Nephron progenitor cell (in vitro differentiated cells): ENCODE data around the gene PCDHGA1.

Experiments used
- DNase-seq: peaks from one replicate; pipeline ENCODE4 v3.0.0; 2021
- H3K27ac Mint-ChIP-seq: 2 replicates; pipeline ENCODE4 v1.8.0; 2021; ENCODE audit warnings: mild to moderate bottlenecking, moderate library complexity, mixed read lengths
- H3K27me3 Mint-ChIP-seq: 2 replicates; pipeline ENCODE4 v1.8.0; 2021; ENCODE audit warnings: mild to moderate bottlenecking, low read depth, mixed read lengths; ENCODE audit not compliant: poor library complexity
- H3K36me3 Mint-ChIP-seq: 2 replicates; pipeline ENCODE4 v1.8.0; 2021; ENCODE audit warnings: low read depth, mixed read lengths
- H3K4me1 Mint-ChIP-seq: 2 replicates; pipeline ENCODE4 v1.8.0; 2021; ENCODE audit warnings: mixed read lengths
- H3K4me3 Mint-ChIP-seq: 2 replicates; pipeline ENCODE4 v1.8.0; 2021; ENCODE audit warnings: mild to moderate bottlenecking, moderate library complexity, mixed read lengths
- H3K9me3 Mint-ChIP-seq: 2 replicates; pipeline ENCODE4 v1.8.0; 2021; ENCODE audit warnings: mild to moderate bottlenecking, moderate library complexity, mixed read lengths
- TF ChIP-seq, protein P1 (sequence below): fragments of 200-600 bp; sonication (generic); IDR thresholded peaks from 2 replicates; pipeline ENCODE4 v1.5.0; 2021; ENCODE audit warnings: antibody characterized with exemption

The PCDHGA1 gene

DNA sequence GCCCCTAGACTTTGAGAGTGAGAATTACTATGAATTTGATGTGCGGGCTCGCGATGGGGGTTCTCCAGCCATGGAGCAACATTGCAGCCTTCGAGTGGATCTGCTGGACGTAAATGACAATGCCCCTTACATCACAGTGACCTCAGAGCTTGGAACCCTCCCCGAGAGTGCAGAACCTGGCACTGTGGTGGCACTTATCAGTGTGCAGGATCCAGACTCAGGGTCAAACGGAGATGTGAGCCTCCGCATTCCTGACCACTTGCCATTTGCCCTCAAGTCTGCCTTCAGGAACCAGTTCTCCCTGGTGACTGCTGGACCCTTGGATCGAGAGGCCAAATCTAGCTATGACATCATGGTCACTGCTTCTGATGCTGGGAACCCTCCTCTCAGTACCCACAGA is 155.8 kb downstream of the PCDHGA1 start:
- DNase-seq, result no peak
- TF ChIP-seq, protein P1, sequence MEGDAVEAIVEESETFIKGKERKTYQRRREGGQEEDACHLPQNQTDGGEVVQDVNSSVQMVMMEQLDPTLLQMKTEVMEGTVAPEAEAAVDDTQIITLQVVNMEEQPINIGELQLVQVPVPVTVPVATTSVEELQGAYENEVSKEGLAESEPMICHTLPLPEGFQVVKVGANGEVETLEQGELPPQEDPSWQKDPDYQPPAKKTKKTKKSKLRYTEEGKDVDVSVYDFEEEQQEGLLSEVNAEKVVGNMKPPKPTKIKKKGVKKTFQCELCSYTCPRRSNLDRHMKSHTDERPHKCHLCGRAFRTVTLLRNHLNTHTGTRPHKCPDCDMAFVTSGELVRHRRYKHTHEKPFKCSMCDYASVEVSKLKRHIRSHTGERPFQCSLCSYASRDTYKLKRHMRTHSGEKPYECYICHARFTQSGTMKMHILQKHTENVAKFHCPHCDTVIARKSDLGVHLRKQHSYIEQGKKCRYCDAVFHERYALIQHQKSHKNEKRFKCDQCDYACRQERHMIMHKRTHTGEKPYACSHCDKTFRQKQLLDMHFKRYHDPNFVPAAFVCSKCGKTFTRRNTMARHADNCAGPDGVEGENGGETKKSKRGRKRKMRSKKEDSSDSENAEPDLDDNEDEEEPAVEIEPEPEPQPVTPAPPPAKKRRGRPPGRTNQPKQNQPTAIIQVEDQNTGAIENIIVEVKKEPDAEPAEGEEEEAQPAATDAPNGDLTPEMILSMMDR, result no peak
- no peak overlapping the region for H3K27ac Mint-ChIP-seq
- peaks cover 6% of the 10 kb centered on the region for H3K27me3 Mint-ChIP-seq
- peaks cover 64% of the 10 kb centered on the region for H3K4me1 Mint-ChIP-seq
- peaks cover 74% of the 10 kb centered on the region for H3K36me3 Mint-ChIP-seq
- peak overlapping the region; percentile 89 for H3K4me3 Mint-ChIP-seq
- peaks cover 58% of the 10 kb centered on the region for H3K9me3 Mint-ChIP-seq

DNA sequence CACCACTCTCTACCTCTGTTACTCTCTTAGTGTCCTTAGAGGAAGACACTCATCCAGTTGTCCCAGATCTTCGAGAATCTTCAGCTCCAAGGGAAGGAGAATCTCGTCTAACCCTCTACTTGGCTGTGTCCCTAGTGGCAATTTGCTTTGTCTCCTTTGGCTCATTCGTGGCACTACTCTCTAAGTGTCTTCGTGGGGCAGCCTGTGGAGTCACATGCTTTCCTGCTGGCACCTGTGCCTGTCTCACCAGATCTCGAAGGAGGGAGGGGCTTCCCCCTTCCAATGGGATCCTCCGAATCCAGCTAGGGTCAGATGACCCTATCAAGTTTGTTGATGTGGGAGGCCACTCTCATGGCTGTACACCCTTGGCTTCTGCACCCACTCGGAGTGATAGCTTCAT is 156.8 kb downstream of the PCDHGA1 start:
- Mint-ChIP-seq H3K27ac (no peak overlapping the region), H3K27me3 (peaks cover 6% of the 10 kb centered on the region), H3K9me3 (peaks cover 60% of the 10 kb centered on the region), H3K4me3 (peak overlapping the region; percentile 17), H3K36me3 (peaks cover 76% of the 10 kb centered on the region), H3K4me1 (peaks cover 62% of the 10 kb centered on the region)
- DNase-seq, result no peak
- TF ChIP-seq, protein P1, result no peak

DNA sequence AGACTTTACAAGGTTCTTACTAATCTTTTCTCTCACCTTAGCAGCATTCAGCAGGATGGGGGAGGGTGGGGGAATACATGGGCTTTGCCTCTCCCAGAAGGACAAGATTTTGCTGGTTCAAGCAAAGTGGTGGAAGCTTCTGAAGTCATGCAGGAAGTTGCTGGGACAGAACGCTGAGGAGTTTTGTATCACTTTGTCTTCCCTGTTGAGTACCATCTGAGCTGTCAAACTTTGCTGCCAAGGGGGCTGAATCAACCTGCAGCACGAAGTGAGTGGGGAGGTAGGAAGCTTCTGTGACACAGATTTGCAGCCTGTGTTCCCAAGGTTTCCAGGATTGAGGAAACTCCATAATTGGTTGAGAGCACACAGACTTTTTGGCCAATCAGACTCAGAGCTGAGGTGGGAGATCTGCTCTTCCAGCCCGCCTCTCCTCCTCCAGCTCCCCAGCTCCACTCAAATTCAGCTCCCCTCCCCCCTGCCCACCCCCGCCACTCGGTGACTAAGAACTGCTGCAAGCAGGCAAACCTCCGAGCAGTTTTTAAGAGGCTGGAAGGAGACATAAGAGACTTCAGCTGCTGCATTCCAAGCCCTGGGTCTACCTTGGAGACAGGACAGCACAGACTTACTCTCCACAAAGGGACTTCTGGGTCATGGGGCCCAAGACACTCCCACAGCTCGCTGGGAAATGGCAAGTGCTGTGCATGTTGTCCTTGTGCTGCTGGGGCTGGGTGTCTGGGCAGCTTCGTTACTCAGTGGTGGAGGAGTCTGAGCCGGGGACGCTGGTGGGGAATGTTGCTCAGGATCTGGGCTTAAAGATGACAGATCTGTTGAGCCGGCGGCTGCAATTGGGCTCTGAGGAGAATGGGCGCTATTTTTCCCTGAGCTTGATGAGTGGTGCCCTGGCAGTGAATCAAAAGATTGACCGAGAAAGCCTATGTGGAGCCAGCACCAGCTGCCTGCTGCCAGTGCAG is 158.6 kb downstream of the PCDHGA1 start, which contains the start of gene PCDHGC5:
Gene PCDHGC5 (plus strand): TSS at position 491 of the 971 bp plus-strand sequence. CDS start 160 bp downstream, at position 651.
- TF ChIP-seq, protein P1, result no peak
- H3K4me3 Mint-ChIP-seq, result no peak within 1 kb of the TSS
- peaks cover 57% of the 10 kb centered on the region for H3K4me1 Mint-ChIP-seq
- H3K27ac Mint-ChIP-seq, result peak within 1 kb of the TSS; percentile 36
- H3K9me3 Mint-ChIP-seq, result peaks cover 60% of the 10 kb centered on the region
- peaks cover 79% of the 10 kb centered on the region for H3K36me3 Mint-ChIP-seq
- no peak for DNase-seq
- peaks cover 6% of the 10 kb centered on the region for H3K27me3 Mint-ChIP-seq

DNA sequence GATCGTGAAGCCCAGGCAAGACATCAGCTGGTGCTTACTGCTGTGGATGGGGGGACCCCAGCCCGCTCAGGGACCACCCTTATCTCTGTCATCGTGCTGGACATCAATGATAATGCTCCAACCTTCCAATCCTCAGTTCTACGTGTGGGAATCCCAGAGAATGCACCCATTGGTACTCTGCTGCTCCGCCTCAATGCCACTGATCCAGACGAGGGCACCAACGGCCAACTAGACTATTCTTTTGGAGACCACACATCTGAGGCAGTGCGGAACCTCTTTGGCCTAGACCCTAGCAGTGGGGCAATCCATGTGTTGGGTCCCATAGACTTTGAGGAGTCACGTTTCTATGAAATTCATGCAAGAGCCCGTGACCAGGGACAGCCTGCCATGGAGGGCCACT is 159.5 kb downstream of the PCDHGA1 start:
- Mint-ChIP-seq H3K36me3 (peaks cover 77% of the 10 kb centered on the region), H3K27ac (no peak overlapping the region), H3K4me3 (no peak overlapping the region), H3K27me3 (peaks cover 10% of the 10 kb centered on the region), H3K9me3 (peaks cover 59% of the 10 kb centered on the region), H3K4me1 (peaks cover 57% of the 10 kb centered on the region)
- TF ChIP-seq, protein P1, result no peak
- no peak for DNase-seq

DNA sequence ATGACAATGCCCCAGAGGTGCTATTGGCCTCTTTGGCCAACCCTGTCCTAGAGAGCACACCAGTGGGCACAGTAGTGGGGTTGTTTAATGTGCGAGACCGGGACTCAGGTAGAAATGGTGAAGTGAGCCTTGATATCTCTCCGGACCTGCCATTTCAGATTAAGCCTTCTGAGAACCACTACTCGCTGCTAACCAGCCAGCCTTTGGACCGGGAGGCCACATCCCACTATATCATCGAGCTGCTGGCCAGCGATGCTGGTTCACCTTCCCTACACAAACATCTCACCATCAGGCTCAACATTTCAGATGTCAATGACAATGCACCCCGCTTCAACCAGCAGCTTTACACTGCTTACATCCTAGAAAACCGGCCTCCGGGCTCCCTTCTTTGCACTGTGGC is 160.0 kb downstream of the PCDHGA1 start:
- no peak for DNase-seq
- no peak overlapping the region for H3K27ac Mint-ChIP-seq
- TF ChIP-seq, protein P1, result no peak
- peaks cover 57% of the 10 kb centered on the region for H3K4me1 Mint-ChIP-seq
- H3K36me3 Mint-ChIP-seq, result peaks cover 73% of the 10 kb centered on the region
- H3K9me3 Mint-ChIP-seq, result peaks cover 55% of the 10 kb centered on the region
- H3K4me3 Mint-ChIP-seq, result no peak overlapping the region
- H3K27me3 Mint-ChIP-seq, result peaks cover 10% of the 10 kb centered on the region
